ENCODE results near the gene TDRD6.
"Not testable (repeated sequence)": the region's sequence is repeated elsewhere in the genome, so short reads cannot be mapped to it uniquely, and the experiment has no call there.

Gene TDRD6, protein sequence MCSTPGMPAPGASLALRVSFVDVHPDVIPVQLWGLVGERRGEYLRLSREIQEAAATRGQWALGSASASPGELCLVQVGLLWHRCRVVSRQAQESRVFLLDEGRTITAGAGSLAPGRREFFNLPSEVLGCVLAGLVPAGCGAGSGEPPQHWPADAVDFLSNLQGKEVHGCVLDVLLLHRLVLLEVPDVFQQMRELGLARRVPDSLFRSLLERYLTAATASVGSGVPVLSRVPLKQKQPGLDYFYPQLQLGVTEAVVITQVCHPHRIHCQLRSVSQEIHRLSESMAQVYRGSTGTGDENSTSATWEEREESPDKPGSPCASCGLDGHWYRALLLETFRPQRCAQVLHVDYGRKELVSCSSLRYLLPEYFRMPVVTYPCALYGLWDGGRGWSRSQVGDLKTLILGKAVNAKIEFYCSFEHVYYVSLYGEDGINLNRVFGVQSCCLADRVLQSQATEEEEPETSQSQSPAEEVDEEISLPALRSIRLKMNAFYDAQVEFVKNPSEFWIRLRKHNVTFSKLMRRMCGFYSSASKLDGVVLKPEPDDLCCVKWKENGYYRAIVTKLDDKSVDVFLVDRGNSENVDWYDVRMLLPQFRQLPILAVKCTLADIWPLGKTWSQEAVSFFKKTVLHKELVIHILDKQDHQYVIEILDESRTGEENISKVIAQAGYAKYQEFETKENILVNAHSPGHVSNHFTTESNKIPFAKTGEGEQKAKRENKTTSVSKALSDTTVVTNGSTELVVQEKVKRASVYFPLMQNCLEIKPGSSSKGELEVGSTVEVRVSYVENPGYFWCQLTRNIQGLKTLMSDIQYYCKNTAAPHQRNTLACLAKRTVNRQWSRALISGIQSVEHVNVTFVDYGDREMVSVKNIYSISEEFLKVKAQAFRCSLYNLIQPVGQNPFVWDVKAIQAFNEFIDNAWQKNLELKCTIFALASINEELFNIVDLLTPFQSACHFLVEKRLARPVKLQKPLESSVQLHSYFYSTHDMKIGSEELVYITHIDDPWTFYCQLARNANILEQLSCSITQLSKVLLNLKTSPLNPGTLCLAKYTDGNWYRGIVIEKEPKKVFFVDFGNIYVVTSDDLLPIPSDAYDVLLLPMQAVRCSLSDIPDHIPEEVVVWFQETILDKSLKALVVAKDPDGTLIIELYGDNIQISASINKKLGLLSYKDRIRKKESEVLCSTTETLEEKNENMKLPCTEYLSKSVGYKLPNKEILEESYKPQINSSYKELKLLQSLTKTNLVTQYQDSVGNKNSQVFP (N-terminal part only)

DNA sequence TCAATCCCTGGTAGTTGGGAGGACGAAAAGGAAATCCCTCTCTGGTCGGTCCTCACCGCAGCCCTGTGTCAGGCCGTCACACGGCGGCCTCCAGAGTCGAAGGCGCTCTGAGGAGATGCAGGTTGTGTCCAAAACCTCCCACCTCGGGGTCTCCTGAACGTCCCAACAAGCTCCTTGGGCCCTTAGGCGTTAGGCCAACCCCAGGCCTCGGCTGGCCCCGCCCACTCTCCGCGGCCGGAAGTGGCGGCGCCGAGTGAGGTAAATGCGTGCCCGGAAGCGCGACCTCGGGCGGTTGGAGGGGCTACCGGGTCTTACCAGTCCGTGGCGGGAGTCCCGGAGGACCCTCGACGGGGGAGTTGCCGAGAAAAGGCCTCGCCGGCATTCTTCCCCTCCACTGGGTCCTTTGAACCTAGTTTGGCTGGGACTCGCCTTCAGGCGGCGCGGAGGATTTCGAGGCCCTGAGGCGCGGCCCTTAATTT is at the start of gene TDRD6:
TSS of gene TDRD6 (plus strand) at position 267 of the 479 bp plus-strand sequence. CDS start 244 bp downstream, outside the sequence.
- FAIRE-seq = no peak

DNA sequence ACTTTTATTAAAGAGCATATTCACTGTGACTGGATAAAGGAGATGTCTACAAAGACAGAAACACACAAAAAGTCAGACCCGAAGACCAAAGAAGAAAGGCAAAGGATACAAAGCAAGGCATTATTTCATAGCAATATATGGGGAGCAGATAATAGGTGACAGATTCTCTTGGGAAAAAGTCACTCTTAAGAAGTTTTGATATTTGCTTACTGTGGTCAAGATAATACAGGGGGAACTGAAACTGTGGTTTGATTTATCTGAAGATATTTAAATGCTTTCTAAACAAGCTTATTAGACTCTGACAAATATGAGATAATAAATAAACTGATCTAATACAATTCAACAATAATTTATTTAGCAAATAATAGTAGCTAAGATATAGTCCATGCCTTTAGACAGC is 49.8 kb upstream of the TDRD6 start:
- no peak for FAIRE-seq

DNA sequence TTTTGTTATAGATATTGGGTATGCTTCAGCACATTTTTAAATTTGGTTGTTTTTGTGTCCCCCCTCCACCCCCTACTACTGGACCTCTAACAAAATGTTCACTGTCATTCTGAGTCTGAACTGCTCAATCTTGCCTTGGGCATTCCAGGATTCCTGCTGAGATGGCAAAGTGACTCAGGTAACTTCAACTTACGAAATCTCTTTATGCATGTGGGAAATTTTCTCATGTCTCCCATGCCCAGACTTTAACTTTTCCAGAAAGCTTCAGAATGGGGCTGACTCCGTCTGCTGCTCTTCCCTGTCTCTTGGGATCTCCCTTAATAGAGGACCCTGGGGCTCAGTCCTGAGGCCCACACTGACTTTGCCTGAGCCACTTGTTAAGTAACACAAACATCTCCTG is 49.0 kb upstream of the TDRD6 start:
- no peak for FAIRE-seq

DNA sequence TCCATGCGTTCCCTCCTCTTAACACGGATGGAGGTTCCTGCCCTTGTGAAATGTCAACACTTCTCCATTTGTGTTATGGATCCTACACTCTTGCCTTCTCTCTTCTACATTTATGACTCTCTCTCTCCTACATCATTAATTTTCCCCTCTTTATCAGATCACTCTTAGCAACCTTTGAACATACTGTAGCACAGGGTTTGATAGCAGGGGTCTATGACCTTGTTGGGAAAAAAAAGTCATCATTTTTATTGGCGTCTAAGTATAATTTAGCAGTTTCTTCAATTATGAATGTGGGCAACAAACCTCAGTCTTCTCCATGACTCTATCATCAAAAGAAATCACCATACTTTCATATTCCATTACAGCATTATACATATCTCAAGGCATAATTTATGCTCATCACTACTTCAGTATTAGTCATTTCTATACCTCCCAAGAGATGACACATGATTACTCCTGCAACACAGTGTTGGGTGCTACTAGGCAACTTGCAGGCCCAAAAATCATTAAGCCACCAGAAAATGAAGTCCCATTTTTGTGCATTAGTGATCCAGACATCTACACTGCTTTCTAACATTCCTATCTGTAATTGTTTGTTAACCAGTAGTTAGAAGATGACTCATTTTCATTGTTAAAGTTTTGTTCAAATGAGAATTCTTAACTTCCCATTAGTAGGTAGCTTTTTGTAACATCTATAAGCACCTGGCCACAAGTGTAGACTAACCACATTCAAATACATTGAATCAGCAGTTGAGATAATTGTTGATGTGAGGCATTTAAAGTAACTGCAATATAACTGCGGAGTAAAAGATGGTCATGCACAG is 44.5 kb upstream of the TDRD6 start:
- no peak for FAIRE-seq

DNA sequence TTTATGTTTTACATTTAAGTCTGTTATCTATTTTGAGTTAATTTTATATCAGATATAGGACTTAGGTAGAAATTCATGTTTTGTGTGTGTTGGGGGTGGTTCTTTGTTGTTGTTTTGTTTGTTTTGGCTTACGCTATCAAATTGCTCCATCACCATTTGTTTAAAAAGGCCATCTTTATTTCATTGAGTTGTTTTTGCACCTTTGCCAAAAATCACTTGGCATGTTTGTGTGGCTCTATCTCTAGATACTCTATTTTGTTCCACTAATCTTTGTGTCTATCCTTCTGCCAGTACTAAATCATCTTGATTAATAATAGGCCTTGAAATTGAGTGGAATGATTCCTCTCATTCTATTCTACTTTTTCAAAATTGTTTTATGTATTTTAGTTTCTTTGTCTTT is 42.4 kb upstream of the TDRD6 start:
- FAIRE-seq = no peak

DNA sequence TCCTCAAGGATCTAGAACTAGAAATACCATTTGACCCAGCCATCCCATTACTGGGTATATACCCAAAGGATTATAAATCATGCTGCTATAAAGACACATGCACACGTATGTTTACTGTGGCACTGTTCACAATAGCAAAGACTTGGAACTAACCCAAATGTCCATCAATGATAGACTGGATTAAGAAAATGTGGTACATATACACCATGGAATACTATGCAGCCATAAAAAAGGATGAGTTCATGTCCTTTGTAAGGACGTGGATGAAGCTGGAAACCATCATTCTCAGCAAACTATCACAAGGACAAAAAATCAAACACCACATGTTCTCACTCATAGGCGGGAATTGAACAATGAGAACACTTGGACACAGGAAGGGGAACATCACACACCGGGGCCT is 39.6 kb upstream of the TDRD6 start:
- not testable (repeated sequence) for FAIRE-seq

DNA sequence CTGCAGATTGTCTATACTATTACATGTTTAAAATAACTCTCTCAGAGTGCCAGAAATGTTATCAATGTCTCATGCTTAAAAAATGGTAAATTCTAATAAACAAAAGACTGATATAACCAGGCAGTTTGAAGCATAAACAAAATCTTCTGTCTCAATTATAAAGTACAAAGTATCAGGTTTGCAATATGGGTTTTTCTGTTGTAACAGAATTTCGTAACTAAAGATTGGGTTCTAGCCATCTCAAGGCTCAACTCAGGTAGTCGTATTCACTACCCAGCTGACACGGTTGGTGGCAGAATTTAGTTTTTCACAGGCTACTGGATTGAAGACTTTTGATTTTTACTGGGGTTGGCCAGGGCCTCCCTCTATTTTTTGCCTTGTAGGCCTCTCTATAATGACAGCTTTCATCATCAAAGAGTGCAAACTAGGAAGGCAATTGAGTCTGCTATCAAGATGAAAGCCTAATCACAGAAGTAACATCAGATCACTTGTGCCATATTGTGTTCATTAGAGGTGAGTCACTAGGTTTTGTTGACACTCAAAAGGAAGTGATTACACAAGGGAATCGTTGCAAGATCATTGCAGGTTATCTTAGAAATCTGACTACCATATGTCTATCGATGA is 38.7 kb upstream of the TDRD6 start:
- no peak for FAIRE-seq

DNA sequence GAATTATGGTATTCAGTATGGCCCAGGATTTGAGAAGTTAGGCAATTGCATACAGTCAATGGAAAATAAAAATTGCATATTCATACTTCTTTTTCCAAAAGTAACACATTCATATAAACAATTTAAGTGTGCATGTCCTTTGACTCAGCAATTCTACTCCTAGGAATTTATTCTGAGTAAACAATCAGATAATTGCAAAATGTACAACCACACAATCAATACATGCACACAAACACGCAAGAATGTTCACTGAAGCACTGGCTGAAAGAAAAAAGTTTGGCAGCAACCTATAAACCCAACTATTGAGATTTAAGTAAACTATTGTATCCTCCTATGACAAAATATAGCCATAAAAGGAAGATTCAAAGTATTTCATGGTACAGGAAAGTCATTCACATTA is 36.7 kb upstream of the TDRD6 start:
- no peak for FAIRE-seq

DNA sequence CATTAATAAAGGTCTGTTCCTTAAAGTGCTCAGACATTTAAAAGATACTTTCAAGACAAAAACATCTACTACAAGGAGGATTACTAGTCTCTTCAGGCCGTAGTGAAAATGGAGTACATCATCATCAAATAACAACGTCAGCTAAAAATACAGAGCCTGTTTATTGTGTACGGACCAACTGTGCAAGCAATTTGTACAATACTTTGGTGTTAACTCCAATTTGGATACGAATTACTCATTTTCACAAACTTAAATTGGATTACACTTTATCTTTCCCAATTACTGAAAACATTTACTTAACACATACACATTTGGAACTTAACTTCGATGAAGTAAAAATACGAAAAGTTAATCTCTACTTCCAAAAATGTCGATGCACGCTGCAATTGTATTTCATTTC is 35.9 kb upstream of the TDRD6 start:
- FAIRE-seq = no peak

DNA sequence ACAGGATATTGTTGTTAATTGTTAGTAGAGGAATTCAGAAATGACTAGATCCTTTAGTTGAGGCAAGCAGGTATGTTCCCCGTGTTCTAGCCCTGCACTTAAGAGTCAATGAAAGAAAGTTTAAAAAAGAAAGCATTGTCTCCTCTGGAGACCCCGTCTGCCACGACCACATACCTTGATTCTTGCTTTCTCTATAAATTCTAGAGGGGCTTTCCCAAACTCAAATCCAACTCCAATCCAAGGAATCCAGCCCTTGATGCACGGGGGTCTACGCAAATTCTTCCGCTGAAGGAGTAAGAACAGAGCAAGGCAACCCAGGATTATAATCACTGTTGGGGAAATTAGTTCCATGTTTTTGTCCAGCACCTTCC is 35.5 kb upstream of the TDRD6 start:
- FAIRE-seq = no peak

DNA sequence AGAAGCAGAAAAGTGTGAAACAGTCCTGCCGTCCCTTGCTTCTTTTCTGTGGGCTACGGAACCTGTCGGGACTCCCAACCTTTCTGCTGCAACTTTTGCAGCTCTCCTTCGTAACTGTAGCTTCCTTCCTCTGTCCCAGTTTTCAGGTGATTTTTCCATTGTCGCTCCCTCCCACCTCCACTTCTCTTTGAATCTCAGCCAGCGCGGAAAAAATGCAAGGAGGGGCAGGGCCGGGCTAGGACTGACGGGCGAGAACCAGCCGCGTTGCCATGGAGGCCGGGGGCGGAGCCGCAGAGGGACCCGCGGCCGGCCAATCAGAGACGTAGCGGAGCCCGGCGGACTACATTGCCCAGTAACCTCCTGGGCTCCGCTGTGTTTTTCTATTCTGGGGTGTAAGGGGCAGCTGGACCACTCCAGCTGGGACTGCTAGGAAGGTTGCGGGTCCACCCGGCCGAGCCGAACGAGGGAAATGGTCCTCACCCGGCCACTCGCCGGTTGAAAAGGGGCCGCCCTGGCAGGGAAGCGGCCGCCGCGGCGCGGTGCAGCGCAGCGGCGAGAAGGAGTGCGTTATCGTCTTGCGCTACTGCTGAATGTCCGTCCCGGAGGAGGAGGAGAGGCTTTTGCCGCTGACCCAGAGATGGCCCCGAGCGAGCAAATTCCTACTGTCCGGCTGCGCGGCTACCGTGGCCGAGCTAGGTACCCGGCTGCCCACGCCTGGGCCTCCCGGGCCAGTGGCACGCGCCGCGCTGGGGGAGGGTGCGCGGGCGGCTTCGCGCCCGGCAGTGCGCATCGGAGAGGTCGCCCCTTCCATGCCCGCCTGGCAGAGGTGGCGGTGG is 34.9 kb upstream of the TDRD6 start, which contains the start of the genes CYP39A1 and SLC25A27:
TSS of gene CYP39A1 (minus strand) at position 216 of the 836 bp plus-strand sequence. CDS start 236 bp downstream, outside the sequence.
TSS of gene SLC25A27 (plus strand) at position 373 of the 836 bp plus-strand sequence. CDS start at position 591, 218 bp downstream.
- no peak for FAIRE-seq

DNA sequence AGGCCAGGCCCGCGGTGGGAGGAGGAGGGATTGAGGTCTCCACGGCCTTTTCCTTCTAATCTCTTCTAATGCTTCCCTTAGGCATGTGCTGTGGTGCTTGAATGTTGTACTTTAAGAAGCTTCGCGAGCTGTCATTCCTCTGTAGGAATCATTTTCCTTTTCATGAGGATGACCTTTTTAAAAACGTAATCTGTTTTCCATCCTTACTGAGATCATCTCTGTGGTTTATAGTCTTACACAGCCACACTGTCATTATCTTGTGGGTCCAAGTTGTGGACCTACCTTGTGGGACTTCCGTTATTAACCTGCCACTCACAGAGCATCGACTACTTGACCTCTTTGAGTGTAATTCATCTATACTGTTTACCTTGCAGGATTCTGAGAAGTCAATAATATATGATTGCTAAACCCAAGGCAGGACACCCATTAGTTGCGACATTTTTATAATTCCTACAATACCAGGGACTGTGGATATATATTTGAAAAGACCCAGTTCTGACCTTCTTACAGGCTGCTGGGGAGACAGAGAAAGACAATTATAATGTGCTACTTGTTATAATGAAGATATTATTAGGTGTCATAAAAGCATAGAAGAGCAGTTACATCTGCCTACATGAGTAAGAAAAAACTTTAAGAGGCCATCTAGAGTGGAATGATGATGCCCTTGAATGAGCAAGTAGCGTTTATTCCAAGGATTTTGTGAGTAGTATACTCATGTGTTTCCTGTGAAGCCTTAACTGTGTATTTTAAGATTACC is 34.1 kb upstream of the TDRD6 start:
- no peak for FAIRE-seq

DNA sequence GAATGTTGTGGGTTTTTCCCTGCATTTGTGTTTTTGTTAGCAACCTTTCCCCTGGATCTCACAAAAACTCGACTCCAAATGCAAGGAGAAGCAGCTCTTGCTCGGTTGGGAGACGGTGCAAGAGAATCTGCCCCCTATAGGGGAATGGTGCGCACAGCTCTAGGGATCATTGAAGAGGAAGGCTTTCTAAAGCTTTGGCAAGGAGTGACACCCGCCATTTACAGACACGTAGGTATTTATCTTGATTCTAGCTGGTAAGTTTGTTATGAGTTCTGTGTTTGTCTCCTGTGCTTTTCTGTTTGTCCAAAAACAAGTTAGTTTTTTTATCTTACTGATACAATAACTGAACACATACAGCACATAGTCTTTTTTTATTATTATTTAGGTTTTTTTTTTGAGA is 31.9 kb upstream of the TDRD6 start:
- no peak for FAIRE-seq

DNA sequence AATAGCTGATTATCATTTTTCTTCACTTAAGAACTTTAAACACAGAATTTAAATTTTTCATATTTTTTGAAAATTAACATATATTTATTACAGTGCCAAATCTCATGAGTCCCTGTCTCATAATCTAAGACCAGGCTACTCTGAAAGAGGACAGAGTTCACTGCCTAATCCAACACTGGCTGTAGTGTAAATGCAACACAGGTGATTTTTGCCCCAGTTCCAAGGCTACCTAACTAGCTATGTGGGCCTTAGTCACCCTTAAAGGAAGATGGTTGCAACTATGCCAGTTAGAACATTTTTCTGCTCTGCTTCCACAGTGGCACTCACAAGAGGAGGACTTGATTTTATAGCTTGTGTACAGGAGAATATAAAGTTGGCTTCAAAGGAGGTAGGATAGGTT is 30.0 kb upstream of the TDRD6 start:
- FAIRE-seq = no peak

DNA sequence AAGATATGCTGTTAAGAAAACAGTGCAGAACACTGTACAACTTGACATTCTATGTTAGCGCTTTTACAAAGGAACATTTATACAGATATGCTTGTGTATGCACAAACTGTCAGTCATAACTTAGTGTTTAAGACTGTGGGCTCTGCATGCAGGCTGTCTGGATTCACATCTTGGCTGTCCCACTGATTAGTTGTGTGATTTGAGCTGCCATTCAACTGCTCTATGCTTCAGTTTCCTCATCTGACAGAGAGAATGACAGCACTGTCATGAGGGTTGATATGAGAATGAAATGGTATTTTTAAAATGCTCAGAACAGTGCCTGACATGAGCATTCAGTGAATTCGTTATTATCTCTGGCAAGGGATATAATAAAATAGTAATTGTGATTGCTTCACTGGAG is 26.2 kb upstream of the TDRD6 start:
- no peak for FAIRE-seq

DNA sequence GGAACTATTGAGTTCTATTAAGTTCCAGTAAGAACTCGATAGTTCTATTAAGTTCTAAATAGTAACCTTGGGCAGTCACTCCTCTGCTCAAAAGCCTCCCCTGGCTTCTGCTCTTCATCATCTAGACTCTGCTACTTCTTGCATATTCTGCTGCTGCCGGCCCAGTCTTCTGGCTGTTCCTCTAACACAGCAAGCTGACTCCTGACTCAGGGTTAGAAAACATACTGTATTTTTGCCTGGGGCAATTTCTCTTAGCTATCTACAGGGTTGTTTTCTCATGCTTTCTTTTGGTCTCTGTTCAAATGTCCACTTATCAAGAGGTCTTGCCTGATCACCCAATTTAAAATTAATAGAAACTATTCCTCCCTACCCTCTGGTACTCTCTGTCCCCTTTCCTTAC is 20.3 kb upstream of the TDRD6 start:
- no peak for FAIRE-seq

DNA sequence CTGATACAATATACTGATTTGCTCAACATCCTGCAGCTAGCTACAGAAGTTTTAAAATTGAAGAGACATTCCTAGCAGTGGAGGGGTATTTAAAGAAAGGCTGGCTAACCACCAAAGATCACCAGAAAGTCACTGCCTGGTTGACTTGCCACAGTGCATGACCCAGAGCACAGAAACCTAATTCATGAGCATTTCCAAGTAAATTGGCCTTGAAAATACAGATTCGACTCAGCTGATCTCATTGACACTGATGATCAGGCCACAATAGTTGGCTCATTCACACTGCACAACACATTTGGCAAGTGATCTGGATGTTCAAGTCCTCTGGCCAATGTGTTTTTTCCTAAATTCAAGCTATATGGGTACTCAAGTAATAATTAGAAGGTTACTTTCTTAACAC is 13.3 kb upstream of the TDRD6 start:
- FAIRE-seq = no peak

DNA sequence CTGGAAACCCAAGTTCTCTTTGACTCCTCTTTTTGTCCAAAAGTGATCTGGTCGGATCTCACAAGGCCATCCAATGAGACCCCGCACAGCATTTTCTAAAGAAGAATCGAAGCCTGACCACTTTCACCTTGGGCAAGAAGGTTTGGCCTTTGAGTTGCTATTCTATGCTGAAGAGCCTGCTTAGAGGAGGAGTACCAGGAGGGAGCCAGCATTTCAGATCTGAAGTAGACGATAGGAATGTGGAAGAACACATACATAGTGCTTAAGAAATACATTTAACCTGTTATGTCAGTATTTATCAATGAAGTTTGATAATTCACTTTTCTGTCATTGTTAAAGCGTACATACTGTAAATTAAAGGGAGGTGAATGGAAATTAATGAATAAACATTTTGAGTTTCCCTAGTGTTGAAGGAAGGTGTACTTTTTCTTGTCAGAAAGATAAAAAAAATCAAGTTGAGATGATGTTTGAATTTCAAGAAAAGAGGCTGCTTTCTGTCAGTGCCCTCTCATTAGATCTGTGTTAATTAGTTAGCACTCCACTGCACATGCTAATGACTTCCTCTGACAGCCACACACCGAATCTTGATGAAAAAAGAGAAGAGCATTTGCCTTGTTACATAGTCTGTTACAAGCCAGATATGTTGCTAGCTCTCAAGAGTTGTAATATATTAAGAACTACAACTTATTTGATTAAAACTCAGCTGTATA is 10.9 kb upstream of the TDRD6 start:
- no peak for FAIRE-seq

DNA sequence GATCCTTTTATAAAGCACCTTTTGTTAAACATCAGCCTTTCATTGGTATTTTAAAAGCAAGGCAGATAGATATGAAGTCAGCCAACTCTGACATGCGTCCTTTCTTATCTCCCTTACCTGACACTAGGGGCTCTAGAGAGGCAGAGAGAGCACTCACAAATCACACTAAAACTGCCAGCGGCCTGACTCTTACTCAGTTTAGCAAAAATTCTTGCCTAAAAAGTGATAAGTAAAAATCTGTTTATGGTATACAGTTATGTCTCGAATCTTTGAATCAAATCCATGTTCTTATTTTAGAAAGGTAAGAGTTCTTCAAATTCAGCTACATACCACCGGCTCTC is 10.4 kb upstream of the TDRD6 start:
- no peak for FAIRE-seq
